Hematopoietic multipotent progenitor cell treated with erythropoietin and hydrocortisone succinate and interleukin-3 and kit ligand, for 4 days (in vitro differentiated cells): ENCODE data around the gene VAC14.

Experiments used
- DNase-seq: peaks from one replicate; pipeline ENCODE4 v3.0.0-alpha.2; 2015

Gene VAC14

GRCh38 chr16:70784692-70785555 is 16.0 kb downstream of the VAC14 start:
- no peak for DNase-seq

DNA sequence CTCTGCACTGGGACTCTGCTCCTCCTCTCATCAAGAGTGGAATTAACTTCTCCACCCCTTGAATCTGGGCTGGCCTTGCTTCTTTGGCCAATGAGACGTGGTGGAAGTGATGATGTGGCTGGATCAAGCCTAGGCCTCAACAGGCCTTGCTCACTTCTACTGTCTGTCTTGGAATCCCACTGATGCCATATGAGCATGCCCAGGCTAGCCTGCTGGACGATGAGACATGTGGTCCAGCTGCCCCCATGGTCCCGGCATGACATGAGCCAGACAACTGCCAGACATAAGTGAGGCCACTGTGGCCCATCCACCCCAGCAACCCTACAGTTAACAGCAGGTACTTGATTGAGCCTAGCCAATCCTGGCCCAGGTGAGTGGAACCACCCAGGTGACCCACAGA is 18.7 kb downstream of the VAC14 start:
- DNase-seq: no peak

- no peak for DNase-seq
Observed at GRCh38 chr16:70781800-70782199, 19.2 kb downstream of the VAC14 start.

GRCh38 chr16:70780546-70780945 is 20.4 kb downstream of the VAC14 start:
- no peak for DNase-seq

- DNase-seq: no peak
Observed at GRCh38 chr16:70779361-70779760, 21.6 kb downstream of the VAC14 start.

DNA sequence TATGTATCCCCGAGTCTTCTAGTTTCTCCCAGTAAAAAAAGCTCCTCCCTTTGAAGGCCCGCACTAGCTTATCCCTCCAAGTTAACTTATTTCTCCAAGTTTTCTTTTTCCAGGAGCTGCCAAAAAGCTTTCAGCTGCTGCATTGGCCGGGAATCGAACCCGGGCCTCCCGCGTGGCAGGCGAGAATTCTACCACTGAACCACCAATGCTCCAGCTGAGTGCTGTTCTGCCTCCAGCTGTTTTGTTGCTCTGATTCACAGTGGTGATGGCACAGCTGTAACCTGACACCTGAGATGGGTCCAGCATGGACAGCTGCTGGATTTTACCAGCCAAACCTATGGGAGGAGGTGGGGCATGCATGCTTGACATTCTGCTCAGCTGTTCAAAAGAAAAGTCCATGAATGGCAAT is 22.1 kb downstream of the VAC14 start:
- no peak for DNase-seq

- DNase-seq: no peak
Observed at GRCh38 chr16:70777973-70778406, 23.0 kb downstream of the VAC14 start.

DNA sequence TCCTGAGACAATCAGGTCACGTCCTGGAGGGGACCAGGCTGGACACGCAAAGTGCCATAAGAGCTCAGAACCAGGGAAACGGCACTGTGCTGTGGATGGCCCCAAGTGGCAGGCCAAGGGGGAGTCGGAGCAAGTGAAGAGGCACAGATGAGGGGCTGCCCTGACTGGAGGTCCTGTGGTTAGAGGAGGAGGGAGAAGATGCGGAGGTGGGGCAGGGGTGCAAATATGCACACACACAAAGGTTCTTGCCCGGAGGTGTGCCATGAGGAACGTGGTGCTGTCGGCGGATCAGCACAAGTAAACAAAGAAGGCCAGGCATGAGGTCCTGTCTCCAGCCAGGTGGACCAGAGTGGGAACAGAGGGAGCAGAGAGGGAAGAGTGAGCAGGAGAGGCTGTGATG is 23.5 kb downstream of the VAC14 start:
- DNase-seq: no peak

GRCh38 chr16:70775399-70775798 is 25.6 kb downstream of the VAC14 start:
- no peak for DNase-seq

DNA sequence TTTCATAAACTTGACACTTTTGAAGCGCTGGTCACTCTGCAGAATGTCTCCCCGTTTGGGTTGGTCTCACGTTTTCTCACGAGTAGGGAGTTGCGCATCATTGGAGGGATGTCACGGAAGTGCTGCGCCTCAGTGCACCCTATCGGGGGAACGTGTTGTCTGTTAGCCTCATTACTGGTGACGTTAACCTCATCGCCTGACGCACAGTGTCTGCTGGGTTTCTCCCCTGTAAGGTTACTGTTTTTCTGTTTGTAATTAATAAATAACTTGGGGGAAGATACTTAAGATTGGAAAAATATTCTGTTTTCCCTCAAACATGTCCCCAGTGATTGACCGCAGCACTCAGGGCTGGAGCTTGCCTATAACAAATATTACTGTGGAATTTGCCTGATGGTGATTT is 26.7 kb downstream of the VAC14 start:
- DNase-seq: no peak

DNA sequence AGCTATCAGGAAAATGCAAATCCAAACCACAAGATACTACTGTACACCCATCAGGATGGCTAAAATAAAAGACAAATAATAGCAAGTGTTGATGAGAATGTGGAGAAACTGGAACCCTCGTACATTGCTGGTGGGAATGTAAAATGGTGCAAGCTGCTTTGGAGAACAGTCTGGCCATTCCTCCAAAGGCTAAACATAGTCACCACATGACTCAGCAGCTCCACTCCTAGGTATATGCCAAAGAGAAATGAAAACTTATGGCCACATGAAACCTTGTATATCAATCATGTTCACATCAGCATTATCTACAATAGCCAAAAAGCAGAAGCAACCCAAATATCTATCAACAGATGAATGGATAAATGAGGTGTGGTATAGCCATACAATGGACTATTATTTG is 28.5 kb downstream of the VAC14 start:
- DNase-seq: no peak

DNA sequence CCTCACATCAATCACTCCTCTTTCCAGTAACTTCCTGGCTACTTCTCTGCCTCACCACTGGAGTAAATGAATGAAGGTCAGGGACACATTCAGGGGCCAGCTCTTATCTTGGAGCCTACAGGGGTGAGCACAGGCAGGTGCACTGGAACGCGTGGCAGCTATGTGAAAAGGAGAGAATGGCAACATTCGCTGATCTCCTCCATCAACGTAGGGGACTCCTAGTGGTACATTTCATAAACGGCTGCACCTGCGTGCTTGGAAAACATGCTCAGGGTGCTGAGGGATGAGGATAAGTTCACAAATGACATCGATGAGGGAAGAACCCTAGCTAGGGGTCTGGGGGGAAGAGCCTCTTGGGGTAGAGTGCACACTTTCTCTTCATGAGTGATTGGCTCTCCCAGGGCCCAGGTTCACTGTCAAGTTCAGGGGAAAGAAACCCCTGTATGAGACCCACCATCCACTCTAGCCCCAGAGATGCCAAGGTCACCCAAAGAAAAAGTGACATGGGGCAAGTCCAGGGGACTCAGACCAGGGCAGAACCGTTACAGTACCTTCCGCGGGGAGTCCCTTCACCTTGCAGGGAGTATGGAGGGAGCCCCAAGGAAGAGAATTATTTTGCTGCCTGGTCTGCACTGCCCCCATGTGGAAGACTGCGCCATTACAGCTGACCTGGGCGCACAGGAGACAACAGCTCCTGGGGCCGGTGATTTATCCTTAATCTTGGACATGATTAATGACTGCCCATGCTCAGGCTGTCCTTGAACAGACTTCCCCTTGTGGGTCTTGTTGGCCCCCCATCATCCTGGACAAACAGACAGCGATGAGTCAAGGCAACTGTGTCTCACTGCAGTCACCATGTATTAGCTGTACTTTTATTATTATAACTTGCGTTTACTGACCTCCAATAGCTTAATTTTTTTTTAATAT is 30.1 kb downstream of the VAC14 start:
- peak; percentile 76 for DNase-seq

- no peak for DNase-seq
Observed at GRCh38 chr16:70770291-70770625, 30.7 kb downstream of the VAC14 start.

DNA sequence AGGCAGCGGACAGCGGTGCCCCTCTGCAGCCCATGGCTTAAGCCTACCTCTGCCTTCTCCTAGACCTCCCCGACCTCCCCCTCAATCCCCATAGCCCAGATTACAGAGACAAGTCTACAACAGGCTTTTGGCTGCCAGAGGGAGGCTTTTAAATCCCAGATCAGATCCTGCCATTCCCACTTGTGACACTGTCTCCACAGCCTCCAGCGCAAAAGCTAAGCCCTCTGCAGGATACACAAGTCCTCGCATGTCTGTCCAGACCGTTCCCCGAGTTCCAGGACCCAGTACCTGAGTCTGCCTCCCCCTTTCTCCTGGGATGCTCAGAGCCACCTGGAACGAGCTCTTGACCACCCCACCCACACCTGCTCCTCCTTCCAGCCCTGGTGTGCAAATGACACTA is 31.2 kb downstream of the VAC14 start:
- DNase-seq: no peak

DNA sequence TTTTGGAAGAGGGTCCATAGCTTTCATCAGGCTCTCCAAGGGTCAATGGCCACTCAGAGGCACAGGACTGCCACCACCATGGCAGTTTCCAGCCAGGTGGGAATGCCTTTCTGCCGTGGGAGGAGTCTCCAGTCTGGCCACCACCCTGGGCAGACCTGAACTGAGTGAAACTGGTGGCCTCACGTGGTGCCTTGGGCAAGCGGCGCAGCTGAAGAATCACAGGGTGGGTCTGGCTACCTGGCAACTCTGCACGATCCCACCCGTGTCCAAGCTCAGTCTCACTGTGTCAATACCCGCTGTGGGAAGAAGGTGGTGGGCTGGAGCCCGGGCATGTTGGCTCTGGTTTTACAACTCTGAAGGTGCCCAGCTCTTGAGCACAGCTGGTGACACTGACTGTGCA is 31.8 kb downstream of the VAC14 start:
- no peak for DNase-seq

DNA sequence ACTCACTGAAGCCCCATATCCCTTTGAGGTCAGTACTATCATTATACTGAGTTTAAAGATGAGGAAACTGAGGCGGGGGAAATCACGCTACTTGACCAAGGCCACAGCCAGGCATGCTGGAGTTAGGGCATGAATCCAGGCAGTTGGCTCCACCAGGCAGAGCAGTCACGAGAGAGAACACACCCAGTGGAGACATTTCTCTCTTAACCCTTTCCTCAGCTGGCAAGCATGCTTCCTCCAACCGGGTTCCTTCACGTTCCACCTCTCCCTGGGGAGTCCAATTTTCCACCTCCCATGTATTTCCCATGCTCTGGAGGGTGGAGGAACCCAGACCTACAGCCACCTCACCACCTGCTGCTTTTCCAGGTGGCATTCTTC is 32.8 kb downstream of the VAC14 start:
- no peak for DNase-seq

DNA sequence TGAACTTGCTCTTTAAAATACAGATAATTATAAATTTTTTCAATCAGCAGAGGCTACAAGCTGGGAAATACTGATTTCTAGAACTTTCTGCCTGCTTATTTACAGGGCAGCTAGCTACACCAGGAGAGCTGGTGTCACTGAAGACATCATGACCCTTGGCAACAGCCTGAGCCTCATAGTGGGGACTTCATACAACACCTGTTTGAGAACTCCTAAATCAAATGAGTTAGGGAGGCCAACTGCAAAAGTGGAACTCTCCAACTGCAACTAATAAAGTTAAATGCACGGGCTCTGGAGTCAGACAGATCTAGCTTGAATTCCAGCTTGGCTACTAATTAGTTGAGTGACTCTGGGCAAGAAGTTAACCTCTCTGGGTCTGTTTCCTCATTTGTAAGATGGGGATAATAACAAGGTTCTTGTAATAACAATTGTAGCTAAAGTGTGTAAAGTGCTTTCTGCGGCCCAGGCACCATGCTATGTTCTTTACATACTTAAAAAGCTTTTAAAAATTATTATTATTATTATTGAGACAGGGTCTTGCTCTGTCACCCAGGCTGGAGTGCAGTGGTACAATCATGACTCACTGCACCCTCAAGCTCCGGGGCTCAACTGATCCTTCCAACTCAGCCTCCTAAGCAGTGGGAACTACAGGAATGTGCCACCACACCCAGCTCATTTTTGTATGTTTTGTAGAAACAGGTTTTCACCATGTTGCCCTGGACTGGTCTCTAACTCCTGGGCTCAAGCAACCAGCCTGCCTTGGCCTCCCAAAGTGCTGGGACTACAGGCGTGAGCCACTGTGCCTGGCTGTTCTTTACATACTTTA is 33.4 kb downstream of the VAC14 start:
- DNase-seq: no peak

DNA sequence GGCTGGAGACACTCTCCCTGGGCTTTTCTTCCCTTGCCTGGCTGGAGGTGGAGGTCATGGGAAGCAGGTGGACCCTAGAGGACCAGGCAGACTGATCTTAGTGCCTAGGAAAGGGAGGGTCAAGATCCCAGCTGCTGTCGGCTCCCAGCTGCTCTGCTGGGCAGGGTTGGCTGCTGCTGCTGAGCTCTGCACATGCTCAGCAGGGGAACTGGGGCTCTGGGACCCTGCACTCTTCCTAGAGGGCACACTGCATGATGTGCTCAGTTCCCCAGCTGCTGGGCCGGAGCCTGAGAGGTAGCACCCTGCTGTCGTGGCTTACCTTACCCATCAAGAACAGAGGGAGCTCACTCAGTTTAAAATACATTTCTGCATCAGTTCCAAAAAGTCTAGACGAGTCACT is 34.3 kb downstream of the VAC14 start:
- DNase-seq: no peak

GRCh38 chr16:70766176-70766575 is 34.8 kb downstream of the VAC14 start:
- no peak for DNase-seq

DNA sequence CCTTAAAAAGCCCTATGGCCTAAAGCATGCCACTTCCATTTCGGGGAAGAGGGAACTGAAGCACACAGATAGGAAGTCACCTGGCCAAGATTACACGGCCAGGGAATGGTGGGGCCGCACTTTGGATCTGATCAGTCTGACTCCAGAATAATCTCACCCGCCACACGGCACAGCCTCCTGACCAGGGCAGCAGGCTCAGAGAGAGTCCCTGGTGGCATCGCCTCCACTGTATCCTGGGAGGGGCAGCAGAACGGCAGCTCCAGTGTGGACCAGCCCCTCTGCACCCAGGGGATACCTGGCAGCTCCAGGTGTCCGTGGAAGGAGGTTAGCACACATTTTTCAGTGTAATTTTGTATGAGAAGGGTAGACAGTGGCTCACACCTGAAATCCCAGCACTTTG is 35.5 kb downstream of the VAC14 start:
- no peak for DNase-seq

- no peak for DNase-seq
Observed at GRCh38 chr16:70764632-70765031, 36.3 kb downstream of the VAC14 start.

DNA sequence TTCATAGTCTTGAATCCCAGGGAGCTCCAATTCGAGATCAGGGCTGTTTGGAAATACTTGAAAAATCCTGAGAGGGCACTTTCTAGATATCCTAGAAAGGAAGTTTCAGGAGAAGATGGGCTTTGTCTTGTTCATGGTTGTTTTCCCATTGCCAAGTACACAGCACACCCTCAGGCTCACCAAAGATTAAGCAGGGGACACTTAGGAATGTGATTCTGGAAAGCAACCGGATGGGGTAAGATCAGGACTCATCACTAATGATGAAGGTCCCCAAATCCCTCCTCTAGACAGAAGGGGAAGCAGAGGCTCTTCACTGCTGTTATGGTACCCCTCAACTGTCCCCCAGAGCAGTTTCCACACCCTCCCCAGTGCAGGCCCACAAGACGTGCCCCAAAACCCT is 40.7 kb downstream of the VAC14 start:
- DNase-seq: no peak

DNA sequence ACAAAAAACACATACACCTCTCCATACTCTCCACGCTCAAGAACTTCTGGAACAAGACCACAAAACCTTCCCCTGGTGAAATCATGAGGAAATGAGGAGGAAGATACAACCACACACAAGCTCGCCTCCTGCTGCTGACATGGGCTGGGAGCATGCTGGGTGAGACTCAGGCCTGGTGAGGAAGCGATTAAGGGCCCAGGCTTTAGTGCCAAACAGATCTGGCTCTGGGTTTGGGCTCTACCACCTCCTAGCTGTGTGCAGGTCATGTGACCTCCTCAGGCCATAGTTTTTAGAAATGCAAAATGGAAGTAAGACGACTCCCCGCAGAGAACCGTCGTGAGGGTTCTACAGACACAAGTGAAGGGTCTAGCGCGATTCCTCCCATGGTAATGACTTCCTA is 41.3 kb downstream of the VAC14 start:
- DNase-seq: peak; percentile 22
